ENCODE results near the gene LRRC8A.

- TF ChIP-seq CTCF (IDR thresholded peaks at IDR 0.05; ENCODE audit: low read depth, low read length, poor library complexity, severe bottlenecking) (no peak), EZH2phosphoT487 (IDR thresholded peaks at IDR 0.05; ENCODE audit: borderline replicate concordance, low read length) (no peak)
Observed at GRCh38 chr9:128917151-128917849, 35.4 kb downstream of the LRRC8A start.

Data from DOHH2 (cell line).